Neural cell (in vitro differentiated cells): ENCODE data around the gene C1orf167. TPM values are rescaled to one million over a fixed set of nuclear protein-coding genes. Genes with fewer than 3 reads are reported as not detected.

Experiments
- H2AFZ ChIP-seq: fragments of 200-600, 300-800 bp; sonication (generic), shearing (Covaris generic); 2 replicates; pipeline ENCODE4 v1.6.0; 2014; ENCODE audit warnings: low read depth, mild to moderate bottlenecking, antibody characterized with exemption, low read length, moderate library complexity
- H3F3A ChIP-seq: fragments of 200-600 bp; shearing (Covaris generic); 2 replicates; pipeline ENCODE4 v1.6.1; 2016; ENCODE audit warnings: mild to moderate bottlenecking, moderate library complexity, mixed read lengths, antibody characterized with exemption, low read length; ENCODE audit not compliant: insufficient read depth, poor library complexity, severe bottlenecking
- H3K27ac ChIP-seq: fragments of 200-600, 300-800 bp; sonication (generic), shearing (Covaris generic); 2 replicates; pipeline ENCODE4 v1.5.1; 2014; ENCODE audit warnings: mild to moderate bottlenecking, low read length, moderate library complexity
- H3K27me3 ChIP-seq: fragments of 300-800, 200-600 bp; sonication (generic), shearing (Covaris generic); 2 replicates; pipeline ENCODE4 v1.6.0; 2014; ENCODE audit warnings: mild to moderate bottlenecking, low read depth, low read length, moderate library complexity; ENCODE audit not compliant: insufficient read depth
- H3K36me3 ChIP-seq: fragments of 300-800, 200-600 bp; sonication (generic), shearing (Covaris generic); 2 replicates; pipeline ENCODE4 v1.5.1; 2014; ENCODE audit warnings: mild to moderate bottlenecking, antibody characterized with exemption, low read length, moderate library complexity; ENCODE audit not compliant: insufficient read depth
- H3K4me2 ChIP-seq: fragments of 300-800, 200-600 bp; sonication (generic), shearing (Covaris generic); 2 replicates; pipeline ENCODE4 v1.6.0; 2014; ENCODE audit warnings: mild to moderate bottlenecking, low read length
- H3K4me3 ChIP-seq: fragments of 300-800, 200-600 bp; sonication (generic), shearing (Covaris generic); 2 replicates; pipeline ENCODE4 v1.5.1; 2014; ENCODE audit warnings: mild to moderate bottlenecking, low read length, moderate library complexity
- H3K79me2 ChIP-seq: fragments of 200-600 bp; shearing (Covaris generic); replicated peaks from 2 replicates; pipeline ENCODE4 v1.6.0; 2014; ENCODE audit warnings: mild to moderate bottlenecking, low read length, moderate library complexity; ENCODE audit not compliant: insufficient read depth
- H3K9ac ChIP-seq: fragments of 300-800, 200-600 bp; sonication (generic), shearing (Covaris generic); 2 replicates; pipeline ENCODE4 v1.6.1; 2016; ENCODE audit warnings: mild to moderate bottlenecking, low read length, mixed read lengths
- H3K9me2 ChIP-seq: fragments of 200-600 bp; shearing (Covaris generic); 2 replicates; pipeline ENCODE4 v1.6.1; 2016; ENCODE audit warnings: mild to moderate bottlenecking, low read length, mixed read lengths; ENCODE audit not compliant: insufficient read depth
- H3K9me3 ChIP-seq: fragments of 200-600, 300-800 bp; sonication (generic), shearing (Covaris generic); 2 replicates; pipeline ENCODE4 v1.6.1; 2016; ENCODE audit warnings: mild to moderate bottlenecking, mixed run types, low read length, moderate library complexity, mixed read lengths
- H4K20me1 ChIP-seq: fragments of 200-600 bp; shearing (Covaris generic); 2 replicates; pipeline ENCODE4 v1.6.1; 2016; ENCODE audit warnings: mild to moderate bottlenecking, mixed run types; ENCODE audit not compliant: insufficient read depth
- CTCF ChIP-seq: fragments of 450-650 bp; IDR thresholded peaks from 2 replicates; pipeline ENCODE4 v1.5.1; 2014; ENCODE audit warnings: antibody characterized with exemption, mild to moderate bottlenecking, moderate library complexity; ENCODE audit not compliant: poor library complexity, severe bottlenecking
- EP300 ChIP-seq: fragments of 450-650 bp; conservative IDR thresholded peaks from 2 replicates; pipeline ENCODE4 v1.6.1; 2014; ENCODE audit warnings: antibody characterized with exemption, mild to moderate bottlenecking, moderate library complexity; ENCODE audit not compliant: poor library complexity, severe bottlenecking
- EZH2 ChIP-seq: fragments of 200-600, 300-800 bp; shearing (Covaris generic), sonication (generic); IDR thresholded peaks from 2 replicates; pipeline ENCODE4 v1.6.1; 2014; ENCODE audit warnings: antibody characterized with exemption, low read length, borderline replicate concordance, mild to moderate bottlenecking; ENCODE audit not compliant: insufficient read depth, poor library complexity, severe bottlenecking
- MXI1 ChIP-seq: fragments of 450-650 bp; conservative IDR thresholded peaks from 2 replicates; pipeline ENCODE4 v1.6.1; 2014; ENCODE audit warnings: antibody characterized with exemption, mild to moderate bottlenecking; ENCODE audit not compliant: poor library complexity, severe bottlenecking
- POLR2AphosphoS5 ChIP-seq: IDR thresholded peaks from 2 replicates; pipeline ENCODE4 v1.6.1; 2012
- RAD21 ChIP-seq: fragments of 450-650 bp; conservative IDR thresholded peaks from 2 replicates; pipeline ENCODE4 v1.6.1; 2014; ENCODE audit warnings: antibody characterized with exemption, mild to moderate bottlenecking, moderate library complexity
- REST ChIP-seq: IDR thresholded peaks from 2 replicates; pipeline ENCODE4 v1.6.1; 2012; ENCODE audit warnings: borderline replicate concordance
- SMC3 ChIP-seq: fragments of 450-650 bp; conservative IDR thresholded peaks from 2 replicates; pipeline ENCODE4 v1.6.1; 2014; ENCODE audit warnings: antibody characterized with exemption, mild to moderate bottlenecking, moderate library complexity; ENCODE audit not compliant: poor library complexity
- TAF1 ChIP-seq: IDR thresholded peaks from 2 replicates; pipeline ENCODE4 v1.6.1; 2012; ENCODE audit warnings: low read depth
- polyA plus RNA-seq: library from polyadenylated mRNA; depleted of rRNA; stranded (reverse); fragments of >200 nt; gene quantifications from 2 replicates; pipeline ENCODE4 v1.2.3, GENCODE V29; 2014

Gene C1orf167
- polyA plus RNA-seq, 1 donor from 2014 or later: not detected

- Histone ChIP-seq H3K9ac (no peak overlapping the region), H3K36me3 (no peaks in the 10 kb centered on the region), H3K4me3 (no peak overlapping the region)
Observed at GRCh38 chr1:11833497-11833896, 71.5 kb downstream of the C1orf167 start.

GRCh38 chr1:11833900-11834299 lies 71.9 kb downstream of the C1orf167 start:
- Histone ChIP-seq H4K20me1 (no peaks in the 10 kb centered on the region), H3K9ac (no peak overlapping the region), H2AFZ (no peak overlapping the region), H3K4me3 (no peak overlapping the region), H3K9me2 (no peaks in the 10 kb centered on the region), H3K9me3 (no peaks in the 10 kb centered on the region), H3K79me2 (no peaks in the 10 kb centered on the region), H3K27me3 (no peaks in the 10 kb centered on the region), H3K36me3 (no peaks in the 10 kb centered on the region), H3K27ac (no peak overlapping the region), H3F3A (no peaks in the 10 kb centered on the region), H3K4me2 (no peak overlapping the region)
- TF ChIP-seq EP300 (no peak), REST (no peak), RAD21 (no peak), MXI1 (no peak), EZH2 (no peak), POLR2AphosphoS5 (no peak), SMC3 (no peak)

More at GRCh38 chr1:11833497-11833896, 71.5 kb downstream of the C1orf167 start:
- Histone ChIP-seq H2AFZ (no peak overlapping the region), H3K79me2 (no peaks in the 10 kb centered on the region), H3F3A (no peaks in the 10 kb centered on the region), H3K27ac (no peak overlapping the region), H4K20me1 (no peaks in the 10 kb centered on the region), H3K9me3 (no peaks in the 10 kb centered on the region), H3K4me2 (no peak overlapping the region), H3K9me2 (no peaks in the 10 kb centered on the region), H3K27me3 (no peaks in the 10 kb centered on the region)
- TF ChIP-seq CTCF (no peak), MXI1 (no peak), RAD21 (no peak), POLR2AphosphoS5 (no peak), SMC3 (no peak), TAF1 (no peak), EP300 (no peak), REST (no peak), EZH2 (no peak)
